GM21423 (cell line): Measurements from ENCODE around the gene CLEC20A.

Source experiments
- ATAC-seq: cut with Tn5 transposase; IDR thresholded peaks from one replicate; pipeline ENCODE4 v1.9.1; 2021; ENCODE audit warnings: mild to moderate bottlenecking, moderate library complexity; ENCODE audit not compliant: unreplicated experiment

Gene CLEC20A

GRCh38 chr1:178496410-178497135 lies at the start of gene CLEC20A:
CLEC20A (minus strand) TSS chr1:178496964; CDS start chr1:178496939, 25 bp downstream.
- no peak for ATAC-seq

- no peak for ATAC-seq
Observed at GRCh38 chr1:178544531-178544930, 47.8 kb upstream of the CLEC20A start.

- ATAC-seq: peak; percentile 35
Observed at GRCh38 chr1:178543290-178543607, 46.5 kb upstream of the CLEC20A start.

DNA sequence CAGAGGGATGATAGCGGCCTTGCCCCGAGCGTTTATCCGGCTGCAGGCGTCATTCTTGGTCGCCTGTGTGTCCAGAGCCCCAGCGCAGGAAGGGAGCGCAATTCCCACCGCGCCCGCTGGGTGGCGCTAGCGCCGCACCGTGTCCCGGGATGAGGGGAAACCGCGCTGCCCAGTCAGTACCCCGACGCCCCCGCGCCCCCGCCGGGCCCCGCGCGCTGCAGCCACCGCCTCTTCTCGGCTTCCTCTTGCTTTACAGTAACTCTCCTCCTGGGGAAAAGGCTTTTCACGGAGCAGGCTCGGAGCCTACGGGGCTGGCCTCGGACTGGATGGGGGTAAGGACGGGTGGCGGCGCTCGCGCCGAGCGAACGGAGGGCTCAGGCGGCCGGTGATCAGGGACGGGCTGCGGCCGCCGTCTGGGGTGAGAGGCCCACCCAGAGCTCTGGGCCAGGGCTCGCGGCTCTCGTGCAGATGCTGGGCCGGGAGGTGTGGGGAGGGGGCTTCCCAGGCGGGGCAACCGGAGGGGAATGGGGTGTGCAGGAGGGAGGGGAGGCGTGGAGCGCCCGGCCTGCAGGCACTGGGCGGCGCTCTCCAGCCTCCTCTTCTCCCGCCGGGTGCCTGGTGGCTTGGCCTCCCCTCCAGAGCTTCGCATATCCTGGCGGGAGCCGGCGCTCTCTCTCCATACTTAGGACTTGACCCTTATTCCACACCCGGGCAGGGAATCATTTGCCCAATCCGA lies 46.0 kb upstream of the CLEC20A start:
- peak; percentile 71 for ATAC-seq

- ATAC-seq: peak; percentile 52
Observed at GRCh38 chr1:178541829-178542553, 45.2 kb upstream of the CLEC20A start.

GRCh38 chr1:178541379-178541778 lies 44.6 kb upstream of the CLEC20A start:
- ATAC-seq: no peak

- ATAC-seq: no peak
Observed at GRCh38 chr1:178540646-178541045, 43.9 kb upstream of the CLEC20A start.

GRCh38 chr1:178540204-178540603 lies 43.4 kb upstream of the CLEC20A start:
- no peak for ATAC-seq

DNA sequence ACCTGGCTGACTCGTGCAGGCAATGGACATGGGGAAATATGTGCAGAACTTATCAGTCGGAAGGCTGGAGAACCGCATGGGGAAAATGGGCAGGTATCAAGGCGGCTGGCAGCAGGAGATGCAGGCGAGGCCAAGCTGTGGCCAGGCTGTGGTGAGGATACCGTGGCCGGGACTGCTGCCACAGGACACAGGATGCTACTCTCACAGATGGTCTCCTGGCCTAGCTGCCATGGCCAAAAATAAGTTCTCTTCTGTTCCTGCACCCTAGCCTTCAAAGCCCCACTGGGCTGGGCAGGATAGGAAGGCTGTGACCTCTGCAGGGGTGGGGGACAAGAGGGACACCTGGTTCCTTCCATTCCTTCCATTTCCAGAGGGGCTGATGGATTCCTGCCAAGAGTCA lies 42.5 kb upstream of the CLEC20A start:
- ATAC-seq: no peak

DNA sequence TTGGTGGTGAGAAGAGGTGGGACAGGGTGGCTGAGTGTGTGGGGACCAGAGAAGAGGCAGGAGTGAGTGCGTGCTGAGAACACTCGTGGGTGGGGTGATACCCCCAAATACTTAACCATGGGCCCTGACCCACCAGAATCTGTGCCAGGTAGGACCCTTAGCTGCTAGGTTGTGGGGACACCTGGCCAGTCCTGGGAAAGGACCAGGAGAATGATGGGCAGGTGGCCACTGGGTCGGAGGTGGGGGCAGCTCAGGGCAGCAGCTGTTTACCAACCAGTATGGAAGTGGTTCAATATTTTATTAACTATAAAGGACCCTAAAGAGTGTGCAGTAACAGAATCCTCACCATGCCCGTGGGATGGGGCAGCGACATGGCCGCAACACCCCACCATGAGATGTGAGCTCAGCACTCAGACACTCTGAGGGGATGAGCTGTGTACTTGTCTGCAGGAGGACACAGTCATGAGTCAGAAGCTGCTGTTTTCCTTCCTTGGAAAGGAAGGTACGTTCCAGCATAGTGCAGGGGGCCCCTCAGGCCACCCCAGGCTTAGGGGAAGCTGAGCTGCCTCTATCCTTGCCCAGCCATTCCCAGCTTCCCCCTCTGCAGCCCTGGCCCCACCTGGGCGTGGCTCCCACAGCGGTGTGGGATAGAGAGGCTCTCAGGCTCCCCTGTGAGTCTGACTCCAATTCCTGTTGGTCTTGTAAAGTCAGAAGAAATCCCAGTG lies 41.6 kb upstream of the CLEC20A start:
- ATAC-seq: no peak

- no peak for ATAC-seq
Observed at GRCh38 chr1:178537382-178538090, 40.8 kb upstream of the CLEC20A start.

- no peak for ATAC-seq
Observed at GRCh38 chr1:178536844-178537371, 40.1 kb upstream of the CLEC20A start.

DNA sequence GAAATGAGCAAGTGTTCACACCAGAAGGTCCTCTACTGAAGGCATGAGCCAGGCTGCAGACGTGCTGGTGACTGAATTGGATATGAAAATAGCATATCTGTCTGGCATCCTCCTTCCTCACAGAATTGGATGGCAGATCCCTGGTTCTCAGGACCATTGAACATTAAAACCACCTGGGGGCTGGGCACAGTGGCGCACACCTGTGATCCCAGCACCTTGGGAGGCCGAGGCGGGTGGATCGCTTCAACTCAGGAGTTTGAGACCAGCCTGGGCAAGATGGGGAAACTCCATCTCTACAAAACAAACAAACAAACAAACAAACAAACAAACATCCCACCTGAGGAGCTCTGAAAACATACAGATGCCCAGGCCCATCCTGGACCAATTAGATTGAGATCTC lies 39.6 kb upstream of the CLEC20A start:
- ATAC-seq: no peak

- ATAC-seq: no peak
Observed at GRCh38 chr1:178534137-178534868, 37.5 kb upstream of the CLEC20A start.

DNA sequence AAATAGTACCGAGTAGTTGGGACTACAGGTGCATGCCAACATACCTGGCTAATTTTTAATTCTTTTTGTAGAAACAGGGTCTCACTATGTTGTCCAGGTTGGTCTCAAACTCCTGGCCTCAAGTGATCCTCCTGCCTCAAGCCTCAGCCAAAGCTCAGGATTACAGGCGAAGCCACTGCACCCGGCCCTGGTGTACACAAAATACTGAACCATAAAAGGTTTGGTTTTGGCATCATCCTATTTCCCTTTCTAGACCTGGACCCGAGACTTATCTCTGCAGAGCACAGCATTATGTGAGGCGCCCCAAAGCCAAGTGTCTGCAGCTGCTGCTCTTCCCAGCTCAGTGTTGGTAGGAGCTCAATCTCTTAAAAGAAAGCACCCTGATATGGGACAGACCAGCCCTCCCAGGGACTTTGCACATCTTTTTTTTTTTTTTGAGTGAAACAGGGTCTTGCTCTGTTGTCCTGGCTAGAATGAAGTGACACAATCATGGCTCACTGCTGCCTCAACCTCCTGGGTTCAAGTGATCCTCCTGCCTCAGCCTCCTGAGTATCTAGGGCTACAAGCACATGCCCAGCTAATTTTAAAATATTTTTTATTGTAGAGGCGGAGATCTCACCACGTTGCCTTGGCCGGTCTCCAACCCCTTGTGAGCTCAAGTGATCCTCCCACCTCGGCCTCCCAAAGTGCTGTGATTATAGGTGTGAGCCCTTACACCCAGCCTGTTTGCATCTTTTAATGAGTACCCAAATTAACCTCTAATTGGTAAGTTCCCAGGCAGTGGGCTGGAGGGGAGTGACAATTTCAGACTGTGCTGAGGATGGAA lies 36.6 kb upstream of the CLEC20A start:
- no peak for ATAC-seq

GRCh38 chr1:178532392-178532791 lies 35.6 kb upstream of the CLEC20A start:
- ATAC-seq: peak; percentile 81

- ATAC-seq: peak; percentile 17
Observed at GRCh38 chr1:178531887-178532286, 35.1 kb upstream of the CLEC20A start.

- no peak for ATAC-seq
Observed at GRCh38 chr1:178530502-178530901, 33.7 kb upstream of the CLEC20A start.

DNA sequence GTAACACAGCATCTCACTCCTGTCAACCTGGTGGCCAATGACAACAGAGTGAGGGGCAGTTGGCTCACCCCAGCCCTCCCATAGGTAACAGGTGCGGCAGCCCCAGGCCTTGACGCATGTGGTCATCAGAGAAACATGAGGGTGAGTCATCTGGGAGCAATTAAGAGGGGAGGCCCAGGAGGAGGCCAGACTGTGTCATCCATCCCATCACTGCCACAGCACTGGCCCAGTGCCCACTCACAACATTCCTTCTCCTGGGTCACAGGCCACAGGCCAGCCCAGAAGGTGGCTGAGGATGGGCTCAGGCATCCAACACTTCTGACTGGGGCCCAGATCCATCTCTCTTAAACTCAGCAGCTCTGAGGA lies 33.3 kb upstream of the CLEC20A start:
- no peak for ATAC-seq
